ENCODE measurements around the gene SLC25A43.
"Not testable (repeated sequence)": the region's sequence is repeated elsewhere in the genome, so short reads cannot be mapped to it uniquely, and the experiment has no call there.

Gene SLC25A43

DNA sequence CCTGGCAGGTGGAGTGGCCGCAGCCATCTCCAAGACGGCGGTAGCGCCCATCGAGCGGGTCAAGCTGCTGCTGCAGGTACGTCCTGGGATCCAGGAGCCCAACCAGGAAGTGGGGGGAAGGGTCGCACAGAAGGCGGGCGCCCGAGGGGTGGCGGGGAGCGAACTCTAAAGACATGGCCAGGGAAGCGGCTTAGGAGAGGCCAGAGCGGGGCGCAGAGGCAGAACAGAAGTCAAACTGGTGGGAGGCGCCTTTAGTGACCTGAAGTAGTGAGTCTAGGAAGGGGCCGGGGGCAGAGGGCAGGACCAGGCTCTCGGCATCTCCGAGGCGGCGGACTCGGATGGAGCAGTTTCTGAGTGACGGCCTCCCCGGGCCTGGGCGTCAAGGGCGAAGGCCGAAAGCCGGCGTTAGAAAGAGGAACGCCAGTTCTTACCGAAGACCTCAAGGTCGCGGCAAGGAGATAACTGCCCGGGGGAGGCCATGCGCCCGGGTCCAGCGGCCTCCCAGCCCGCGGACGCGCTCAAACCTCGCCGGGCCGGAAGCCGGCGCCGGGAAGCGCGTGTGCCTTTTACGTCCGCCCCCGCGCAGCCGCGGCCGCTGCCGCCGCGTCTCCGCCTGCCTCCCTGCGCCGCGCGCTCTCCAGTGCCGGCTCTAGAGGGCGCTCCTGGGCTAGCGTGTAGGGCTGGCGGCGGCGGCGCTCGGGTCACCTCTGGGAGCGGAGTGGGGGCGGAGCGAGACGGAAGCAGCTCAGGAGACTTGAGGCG is 69.6 kb downstream of the SLC25A43 start:
- DNase-seq = peak; percentile 91 to 92

GRCh38 chrX:119469313-119469635 is 70.1 kb downstream of the SLC25A43 start:
- DNase-seq = no peak

DNA sequence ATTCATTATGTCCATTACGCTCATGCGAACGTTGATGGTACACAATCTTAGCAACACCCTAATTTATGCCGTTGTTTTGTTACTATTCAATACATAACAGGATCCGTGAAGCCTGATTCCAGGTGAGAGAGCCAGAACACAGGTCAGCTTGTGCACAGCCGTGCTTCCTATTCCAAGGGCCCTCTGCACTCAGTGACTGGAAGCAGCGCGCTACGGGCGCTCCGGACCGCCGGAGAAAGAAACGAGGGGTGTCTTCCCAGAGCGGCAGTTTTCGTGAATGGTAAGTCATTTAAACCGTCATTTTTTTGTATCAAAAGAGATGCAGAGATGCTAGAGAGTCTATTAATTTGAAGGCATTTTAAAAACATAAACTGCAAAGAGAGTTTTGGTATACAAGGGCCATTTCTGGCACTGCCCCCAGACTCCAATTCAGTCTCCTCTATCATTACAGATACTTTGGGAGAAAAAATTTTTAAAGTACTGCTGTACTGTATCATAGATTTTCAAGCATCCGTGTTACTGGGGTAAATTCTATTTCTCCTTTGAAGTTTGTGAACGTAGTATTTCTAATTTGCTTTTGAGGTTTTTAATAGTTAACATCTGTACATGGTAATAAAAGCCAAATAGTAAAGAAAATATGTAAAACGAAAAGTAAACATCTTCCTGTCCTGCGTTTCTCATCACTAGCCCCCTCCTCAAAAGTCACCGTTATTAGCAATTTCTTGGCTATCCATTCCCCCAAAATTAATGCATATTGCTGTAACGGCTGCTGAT is 75.7 kb downstream of the SLC25A43 start:
- no peak for DNase-seq

DNA sequence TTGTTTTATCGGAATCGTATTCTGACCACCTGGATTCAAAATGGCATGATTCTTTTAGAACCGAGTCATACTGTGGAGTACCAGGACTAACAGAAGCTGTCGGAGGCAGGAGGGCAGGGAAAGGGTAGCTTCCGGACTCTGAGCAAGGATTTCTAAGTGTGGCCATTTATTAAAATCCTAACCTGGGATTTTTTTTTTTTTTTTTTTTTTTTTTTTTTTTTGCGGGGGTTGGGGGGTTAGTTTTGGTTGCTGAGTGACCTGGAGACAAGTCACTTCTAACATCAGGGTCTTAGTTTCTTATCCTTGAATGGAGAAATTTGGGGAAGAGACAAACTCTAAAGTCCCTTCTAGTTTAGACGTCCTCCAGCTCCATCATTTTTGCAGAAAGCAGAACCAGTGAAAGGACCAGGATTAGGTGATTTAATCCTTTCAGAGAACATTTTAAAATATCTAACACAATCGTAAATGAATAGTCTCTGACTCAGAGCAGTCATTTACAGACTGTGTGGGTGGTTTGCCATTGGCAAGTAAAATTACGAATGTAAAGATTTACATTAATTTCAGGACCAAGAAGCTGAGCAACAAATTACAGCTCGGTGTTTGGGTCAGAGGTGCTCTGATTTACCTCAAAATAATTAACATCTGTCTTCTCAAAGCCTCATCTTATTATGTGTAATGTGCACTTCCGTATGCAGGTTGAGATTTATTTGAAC is 76.4 kb downstream of the SLC25A43 start:
- no peak for DNase-seq

DNA sequence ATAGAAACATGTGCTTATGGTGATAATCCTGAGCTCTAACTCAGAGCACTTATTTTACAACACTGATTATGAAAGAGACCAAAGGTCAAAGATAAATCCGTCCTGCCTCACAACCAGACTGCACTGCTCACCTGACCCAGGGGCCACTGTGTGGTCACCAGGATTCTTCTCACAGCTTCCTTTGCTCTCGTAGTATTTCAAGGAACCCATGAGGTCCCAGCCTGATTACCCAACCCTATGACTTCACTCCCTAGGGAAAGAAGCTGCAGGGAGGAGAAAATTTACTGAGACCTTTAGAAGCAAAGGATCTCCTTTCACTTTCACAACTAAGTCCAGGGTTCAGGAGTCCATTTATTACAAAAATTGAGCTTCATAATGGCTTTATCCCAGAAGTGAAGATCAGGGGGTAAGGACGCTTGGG is 78.7 kb downstream of the SLC25A43 start:
- DNase-seq = no peak

- no peak for DNase-seq
Measured at GRCh38 chrX:119478504-119478903, 79.4 kb downstream of the SLC25A43 start.

DNA sequence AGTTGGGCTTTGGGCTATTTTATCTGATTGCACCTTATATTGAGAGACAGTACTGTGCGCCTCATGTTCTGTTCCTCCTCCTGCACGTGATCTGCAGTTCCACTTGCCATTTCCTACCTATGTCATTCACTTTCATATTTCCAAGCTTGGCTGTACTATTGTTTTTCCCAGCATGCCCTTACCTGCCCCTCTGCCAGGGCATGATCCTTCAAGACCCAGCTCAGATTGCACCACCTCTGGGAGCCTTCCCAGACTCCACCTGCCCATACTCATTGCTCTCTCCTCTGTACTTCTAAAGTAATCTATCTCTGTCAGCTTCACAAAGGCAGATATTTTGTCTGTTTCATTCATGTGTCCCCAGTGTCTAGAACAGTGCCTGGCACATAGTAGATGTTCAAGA is 80.7 kb downstream of the SLC25A43 start:
- no peak for DNase-seq

DNA sequence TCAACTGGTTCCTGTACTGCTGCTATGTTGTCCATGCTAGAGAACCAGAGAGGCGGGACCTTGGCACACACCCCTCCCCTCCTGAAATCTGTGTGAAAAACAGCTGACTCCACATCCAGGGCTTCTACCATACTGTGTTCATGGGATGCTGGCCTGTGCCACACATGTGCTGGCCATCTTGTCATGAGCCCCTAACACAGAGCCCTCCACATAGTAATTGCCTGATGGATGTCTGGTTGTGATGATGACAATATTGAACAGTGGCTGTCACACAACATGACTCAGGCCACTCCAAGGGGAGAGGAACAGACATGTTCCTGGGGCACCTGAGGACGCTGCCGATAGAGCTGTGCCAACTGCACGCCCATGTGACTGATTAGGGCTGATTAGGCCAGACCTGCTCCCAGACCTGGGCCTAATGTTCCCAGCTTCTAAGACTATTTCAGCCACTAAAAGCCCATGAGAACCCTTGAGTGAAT is 82.2 kb downstream of the SLC25A43 start:
- DNase-seq = no peak

GRCh38 chrX:119482041-119482440 is 82.9 kb downstream of the SLC25A43 start:
- DNase-seq = peak in 1 of 2 experiments; percentile 18

- DNase-seq = peak; percentile 78 to 82
Measured at GRCh38 chrX:119482481-119483480, 83.6 kb downstream of the SLC25A43 start.

GRCh38 chrX:119486745-119487144 is 87.6 kb downstream of the SLC25A43 start:
- DNase-seq = no peak

DNA sequence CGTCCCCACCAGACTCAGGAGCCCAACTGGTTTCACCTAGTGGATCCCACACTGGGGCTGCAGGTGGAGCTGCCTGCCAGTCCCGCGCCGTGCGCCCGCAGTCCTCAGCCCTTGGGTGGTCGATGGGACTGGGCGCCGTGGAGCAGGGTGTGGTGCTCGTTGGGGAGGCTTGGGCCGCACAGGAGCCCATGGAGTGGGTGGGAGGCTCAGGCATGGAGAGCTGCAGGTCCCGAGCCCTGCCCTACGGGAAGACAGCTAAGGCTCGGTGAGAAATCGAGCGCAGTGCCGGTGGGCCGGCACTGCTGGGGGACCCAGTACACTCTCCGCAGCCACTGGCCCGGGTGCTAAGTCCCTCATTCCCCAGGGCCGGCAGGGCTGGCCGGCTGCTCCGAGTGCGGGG is 88.6 kb downstream of the SLC25A43 start:
- not testable (repeated sequence) for DNase-seq

DNA sequence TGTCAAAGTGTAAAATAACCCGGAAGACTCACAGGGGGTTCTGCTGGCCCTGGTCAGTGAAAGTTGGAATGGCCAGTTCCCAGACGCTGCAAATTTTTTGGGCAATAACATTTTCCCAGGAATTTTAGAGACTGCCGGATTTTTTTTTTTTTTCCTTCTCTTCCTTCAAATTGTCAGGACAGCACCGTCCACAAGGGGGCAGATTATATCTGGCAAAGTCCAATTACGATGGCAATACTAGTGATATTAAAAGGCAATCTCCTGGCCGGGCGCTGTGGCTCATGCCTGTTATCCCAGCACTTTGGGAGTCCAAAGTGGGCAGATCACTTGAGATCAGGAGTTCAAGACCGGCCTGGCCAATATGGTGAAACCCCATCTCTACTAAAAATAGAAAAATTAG is 89.6 kb downstream of the SLC25A43 start:
- peak; percentile 42 to 47 for DNase-seq

DNA sequence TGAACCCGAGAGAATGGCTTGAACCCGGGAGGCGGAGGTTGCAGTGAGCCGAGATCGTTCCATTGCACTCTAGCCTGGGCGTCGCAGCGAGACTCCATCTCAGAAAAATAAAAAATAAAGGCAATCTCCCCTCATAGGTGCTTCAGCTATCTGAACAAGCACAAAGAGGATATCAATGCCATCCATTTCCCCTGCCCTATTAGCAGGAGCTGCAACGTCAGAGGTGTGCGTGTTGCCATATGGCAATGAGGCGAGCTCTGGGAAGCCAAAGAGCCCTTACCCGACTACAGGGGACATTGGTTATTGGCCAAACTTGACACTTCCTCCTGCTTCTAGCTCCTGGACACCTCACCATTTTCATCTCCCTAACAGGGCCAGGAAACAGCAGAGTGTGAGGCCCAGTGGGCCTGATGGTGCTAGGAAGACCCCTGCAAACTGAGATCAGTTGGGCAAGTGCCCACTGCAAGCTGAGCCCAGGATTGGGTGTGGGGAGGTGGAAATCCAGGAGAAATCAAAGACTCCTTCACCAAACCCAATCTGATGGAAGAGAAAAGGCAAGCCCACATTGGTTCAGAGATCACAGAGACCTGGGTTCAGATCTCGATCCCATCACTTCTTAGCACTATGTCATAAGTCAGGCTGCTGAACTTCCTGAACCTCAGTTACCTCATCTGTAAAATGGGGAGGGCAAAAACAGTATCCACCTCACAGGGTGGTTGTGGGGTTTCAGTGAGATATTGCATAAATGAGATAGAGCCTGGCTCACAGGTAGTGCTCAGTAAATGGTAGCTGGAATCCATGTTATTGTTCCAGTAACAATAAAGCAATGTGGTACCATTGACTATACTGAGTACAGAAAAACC is 90.3 kb downstream of the SLC25A43 start:
- no peak for DNase-seq

GRCh38 chrX:119492463-119492862 is 93.3 kb downstream of the SLC25A43 start:
- no peak for DNase-seq

- not testable (repeated sequence) for DNase-seq
Measured at GRCh38 chrX:119493851-119494495, 94.8 kb downstream of the SLC25A43 start.

DNA sequence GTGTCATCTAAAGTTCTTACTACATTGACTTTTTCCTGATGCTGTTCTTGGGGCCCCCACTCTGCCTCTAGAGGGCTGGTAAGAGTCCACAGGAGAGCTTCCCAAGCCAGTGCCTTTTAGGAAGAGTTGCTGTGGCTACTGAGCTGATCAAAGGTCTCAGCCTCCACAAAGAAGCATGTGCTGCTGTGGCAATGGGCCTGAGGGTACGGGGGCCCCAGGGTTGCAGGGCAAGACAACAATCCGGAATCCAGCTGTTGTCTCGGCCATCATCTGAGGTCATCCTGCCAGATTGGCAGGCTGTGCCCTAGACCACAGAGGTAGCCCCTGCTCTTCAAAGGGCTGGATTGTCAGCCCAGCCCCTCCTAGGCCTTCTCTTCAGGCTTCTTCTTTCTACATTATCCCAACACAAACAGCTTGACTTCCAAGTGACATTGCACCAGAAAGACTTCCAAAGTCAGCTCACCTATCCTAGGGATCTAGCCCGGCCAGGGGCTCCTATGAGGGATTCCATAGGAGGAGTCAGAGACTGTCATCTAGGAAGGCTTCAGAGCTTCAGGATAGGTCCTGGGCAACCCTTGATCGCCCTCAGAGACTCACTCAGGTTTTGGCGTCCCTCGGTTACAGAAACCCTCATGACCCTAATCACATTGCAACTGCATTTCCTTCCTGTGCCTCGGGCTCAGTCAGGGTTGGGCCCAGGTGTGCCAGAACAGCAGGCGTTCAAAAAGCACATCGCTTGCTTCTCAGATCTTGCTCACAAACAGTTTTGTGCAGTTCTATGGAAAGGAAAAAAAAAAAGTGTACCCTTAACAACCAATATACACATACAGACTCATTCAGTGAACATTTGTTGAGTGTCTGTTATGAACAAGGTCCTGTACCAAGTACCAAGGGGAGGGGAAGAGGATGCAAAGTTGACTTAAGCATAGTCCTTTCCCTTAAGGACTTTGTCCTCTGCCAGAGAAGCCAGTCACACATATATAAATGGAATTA is 96.9 kb downstream of the SLC25A43 start:
- no peak for DNase-seq

GRCh38 chrX:119497185-119497584 is 98.0 kb downstream of the SLC25A43 start:
- DNase-seq = no peak

DNA sequence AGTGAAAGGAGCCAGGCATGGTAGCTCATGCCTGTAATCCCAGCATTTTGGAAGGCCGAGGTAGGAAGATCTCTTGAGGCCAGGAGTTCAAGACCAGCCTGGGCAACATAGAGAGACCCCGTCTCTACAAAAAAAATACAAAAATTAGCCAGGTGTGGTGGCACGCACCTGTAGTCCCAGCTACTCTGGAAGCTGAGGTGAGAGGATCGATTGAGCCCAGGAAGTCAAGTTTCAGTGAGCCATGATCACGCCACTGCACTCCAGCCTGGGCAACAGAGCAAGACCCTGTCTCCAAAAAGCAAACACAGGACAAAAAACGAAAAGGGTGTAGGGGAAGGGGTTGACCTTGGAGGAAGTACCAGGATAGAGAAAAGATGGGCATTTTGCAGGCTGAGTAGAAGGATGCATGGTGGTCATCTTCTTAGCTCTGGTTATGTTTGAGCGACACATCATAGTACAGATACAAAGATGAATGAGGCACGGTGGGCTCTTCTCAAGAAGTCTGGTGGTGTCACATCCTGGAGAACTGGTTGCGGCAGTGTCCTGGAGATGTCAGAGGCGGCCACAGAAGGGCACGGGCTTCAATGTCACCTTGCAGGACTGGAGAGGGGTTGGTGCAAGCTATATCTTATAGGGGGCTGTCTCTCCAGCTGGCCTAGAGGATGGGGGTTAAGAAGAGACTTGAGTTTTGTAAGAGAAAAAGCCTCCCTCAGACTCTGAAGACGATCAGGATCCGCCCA is 101.1 kb downstream of the SLC25A43 start:
- no peak for DNase-seq

All from activated T-cell treated with anti-CD3 and anti-CD28 coated beads, Interleukin-2, amount 50 U/mL, for 48 hours (primary cell).